MCF 10A (cell line): ENCODE data around the gene TUBGCP6. TPM values are rescaled to one million over a fixed set of nuclear protein-coding genes. Genes with fewer than 3 reads are reported as not detected.
A peak's percentile ranks its signal among the peaks of the same experiment; 100 is the strongest.

Source experiments
- BruUV-seq: library from RNA; stranded (reverse); fragments of 400-500 nt; replicated peaks from 2 replicates; lab custom pipeline; 2021; lab: Mats Ljungman, UMichigan
- CTCF ChIA-PET: fragments of 300-600 bp; sonication (Branson Sonifier 250); formaldehyde crosslinking; extraction: SDS; loops from one replicate; lab custom pipeline; 2021; ENCODE audit warnings: antibody characterized with exemption, inconsistent platforms; lab: Yijun Ruan, JAX
- POLR2A ChIA-PET: fragments of 300-600, 350-650 bp; sonication (Branson Sonifier 250); formaldehyde crosslinking; extraction: SDS; loops from one replicate; lab custom pipeline; 2020; ENCODE audit warnings: antibody characterized with exemption, inconsistent platforms; lab: Yijun Ruan, JAX
- DNase-seq: peaks from one replicate; pipeline ENCODE4 v3.0.0-alpha.2; 2018; ENCODE audit not compliant: unreplicated experiment
- H3K27ac Mint-ChIP-seq: one replicate; pipeline ENCODE4 v1.8.0; 2022; ENCODE audit warnings: mild to moderate bottlenecking, low read depth, mixed read lengths; ENCODE audit not compliant: unreplicated experiment
- H3K27me3 Mint-ChIP-seq: one replicate; pipeline ENCODE4 v1.8.0; 2022; ENCODE audit warnings: mixed read lengths; ENCODE audit not compliant: insufficient read depth, unreplicated experiment
- H3K36me3 Mint-ChIP-seq: one replicate; pipeline ENCODE4 v1.8.0; 2022; ENCODE audit warnings: mild to moderate bottlenecking, moderate library complexity, mixed read lengths; ENCODE audit not compliant: insufficient read depth, unreplicated experiment
- H3K4me1 Mint-ChIP-seq: one replicate; pipeline ENCODE4 v1.8.0; 2022; ENCODE audit warnings: mixed read lengths; ENCODE audit not compliant: insufficient read depth, unreplicated experiment
- H3K4me3 Mint-ChIP-seq: one replicate; pipeline ENCODE4 v1.8.0; 2022; ENCODE audit warnings: mild to moderate bottlenecking, moderate library complexity, mixed read lengths; ENCODE audit not compliant: unreplicated experiment
- H3K9me3 Mint-ChIP-seq: one replicate; pipeline ENCODE4 v1.8.0; 2022; ENCODE audit warnings: mixed read lengths; ENCODE audit not compliant: unreplicated experiment
- intact Hi-C: fragments of 100-400 bp; cut with micrococcal nuclease; formaldehyde crosslinking; loops from 2 replicates; pipeline ENCODE4 v1.14.1; 2022
- total RNA-seq: library from RNA; stranded (reverse); gene quantifications from 2 replicates; pipeline ENCODE4 v1.2.3, GENCODE V29; 2022
- TF ChIP-seq, protein P1 (sequence below): fragments of 200-600 bp; IDR thresholded peaks from one replicate; pipeline ENCODE4 v1.8.0; 2022; ENCODE audit warnings: antibody characterized with exemption, mild to moderate bottlenecking; ENCODE audit not compliant: unreplicated experiment

Gene TUBGCP6
- total RNA-seq, 1 experiment from 2014 or later, result 27.9 TPM

DNA sequence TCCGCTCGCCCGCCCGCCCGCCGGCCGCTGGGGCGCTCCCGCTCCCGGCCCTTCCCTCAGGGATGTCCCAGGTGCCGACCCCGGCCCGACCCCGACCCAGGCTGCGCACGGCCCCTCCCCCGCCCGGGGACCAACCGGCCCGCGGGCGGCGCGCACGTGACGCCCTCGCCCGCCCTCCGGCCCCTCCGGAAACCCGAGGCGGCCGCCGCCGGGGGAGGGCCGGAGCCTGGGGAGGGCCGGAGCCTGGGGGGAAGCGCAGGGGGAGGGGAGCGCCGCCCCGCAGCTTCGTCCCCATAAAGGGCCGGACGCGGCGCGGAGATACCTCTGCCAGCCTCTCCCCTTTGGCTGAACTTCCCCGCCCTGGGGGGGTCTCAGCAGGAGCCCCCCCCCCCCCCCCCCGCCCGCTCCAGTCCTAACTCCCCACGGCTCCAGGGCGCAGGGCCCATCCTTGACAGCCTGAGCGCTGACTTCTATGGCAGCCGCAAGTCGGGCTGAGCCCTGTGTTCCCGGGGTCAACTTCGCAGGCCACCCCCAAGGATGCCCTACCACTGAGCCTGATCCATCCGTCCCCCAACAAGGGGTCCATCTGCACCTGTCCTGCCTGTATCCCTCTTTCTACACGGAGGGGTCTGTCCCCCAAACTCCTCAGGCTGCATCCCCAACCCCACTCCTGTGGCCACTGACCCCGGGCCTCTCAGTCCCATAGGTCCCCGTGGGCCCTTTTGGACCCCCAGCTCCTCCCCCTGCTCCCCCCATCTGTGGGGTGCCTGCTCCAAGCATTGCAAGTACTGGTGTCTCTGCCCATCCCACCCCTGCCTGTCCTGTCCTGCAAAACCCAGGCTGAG, 17.0 kb upstream of the TUBGCP6 start, which contains the start of gene MAPK12:
TSS of gene MAPK12 (minus strand) at position 69 of the 845 bp plus-strand sequence. CDS start 174 bp downstream, outside the sequence.
- peak within 1 kb of the TSS; percentile 66 for H3K4me3 Mint-ChIP-seq
- H3K36me3 Mint-ChIP-seq, result no peaks in the 10 kb centered on the region
- no peak for DNase-seq
- CTCF ChIA-PET, result interaction anchor here (0.9 to 1.6 kb wide), 4 partner anchors 9 to 14 kb away, joined by 4 to 9 read pairs (median 6); no protein-coding TSS in a partner anchor
- no peaks in the 10 kb centered on the region for H3K27me3 Mint-ChIP-seq
- POLR2A ChIA-PET, result interaction anchor here (0.7 to 2.3 kb wide), 8 partner anchors 10 to 65 kb away, joined by 3 to 11 read pairs (median 5); partner anchors contain the start of genes DENND6B, HDAC10 and PLXNB2
- peaks cover 5% of the 10 kb centered on the region for H3K4me1 Mint-ChIP-seq
- no peak within 1 kb of the TSS for H3K27ac Mint-ChIP-seq
- intact Hi-C loops, result no loop called here
- H3K9me3 Mint-ChIP-seq, result no peaks in the 10 kb centered on the region
- TF ChIP-seq, protein P1, sequence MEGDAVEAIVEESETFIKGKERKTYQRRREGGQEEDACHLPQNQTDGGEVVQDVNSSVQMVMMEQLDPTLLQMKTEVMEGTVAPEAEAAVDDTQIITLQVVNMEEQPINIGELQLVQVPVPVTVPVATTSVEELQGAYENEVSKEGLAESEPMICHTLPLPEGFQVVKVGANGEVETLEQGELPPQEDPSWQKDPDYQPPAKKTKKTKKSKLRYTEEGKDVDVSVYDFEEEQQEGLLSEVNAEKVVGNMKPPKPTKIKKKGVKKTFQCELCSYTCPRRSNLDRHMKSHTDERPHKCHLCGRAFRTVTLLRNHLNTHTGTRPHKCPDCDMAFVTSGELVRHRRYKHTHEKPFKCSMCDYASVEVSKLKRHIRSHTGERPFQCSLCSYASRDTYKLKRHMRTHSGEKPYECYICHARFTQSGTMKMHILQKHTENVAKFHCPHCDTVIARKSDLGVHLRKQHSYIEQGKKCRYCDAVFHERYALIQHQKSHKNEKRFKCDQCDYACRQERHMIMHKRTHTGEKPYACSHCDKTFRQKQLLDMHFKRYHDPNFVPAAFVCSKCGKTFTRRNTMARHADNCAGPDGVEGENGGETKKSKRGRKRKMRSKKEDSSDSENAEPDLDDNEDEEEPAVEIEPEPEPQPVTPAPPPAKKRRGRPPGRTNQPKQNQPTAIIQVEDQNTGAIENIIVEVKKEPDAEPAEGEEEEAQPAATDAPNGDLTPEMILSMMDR, result no peak
- no TSS peak for BruUV-seq

DNA sequence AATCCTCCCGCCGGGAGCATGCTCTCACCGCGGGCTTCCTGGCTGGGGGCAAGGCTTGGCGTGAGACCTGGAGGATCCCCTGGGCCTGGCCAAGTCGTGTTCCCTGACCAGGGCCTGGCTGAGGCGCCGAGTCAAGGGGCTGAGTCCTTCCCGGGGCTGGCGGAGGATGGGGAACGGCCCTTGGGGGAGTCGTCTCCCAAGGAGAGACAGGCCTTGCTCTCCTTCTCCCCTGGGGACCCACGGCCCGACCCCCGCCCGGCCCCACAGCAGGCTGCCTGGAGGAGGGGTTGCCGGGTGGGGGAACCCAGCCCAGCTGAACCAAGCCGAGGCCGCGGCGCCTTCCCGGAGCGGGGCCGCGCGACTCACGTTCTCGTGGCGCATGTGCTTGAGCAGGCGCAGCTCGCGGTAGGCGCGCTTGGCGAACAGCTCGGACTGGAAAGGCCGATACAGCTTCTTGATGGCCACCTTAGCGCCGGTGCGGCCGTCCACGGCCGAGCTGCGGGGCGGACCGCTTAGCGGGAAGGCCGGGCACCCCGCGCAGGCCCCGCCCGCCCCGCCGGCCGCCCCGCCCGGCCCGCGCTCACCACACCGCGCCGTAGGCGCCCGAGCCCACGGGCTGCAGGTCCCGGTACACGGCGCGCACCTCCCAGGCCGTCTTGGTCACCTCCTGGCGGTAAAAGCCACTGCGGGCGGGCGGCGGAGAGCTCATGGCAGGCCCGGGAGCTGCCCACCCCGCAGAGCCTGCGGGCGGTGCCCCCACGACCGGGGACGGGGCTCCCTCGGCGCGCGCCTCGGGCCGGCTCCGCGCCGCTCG, 16.2 kb upstream of the TUBGCP6 start:
- BruUV-seq, result no TSS peak
- H3K27ac Mint-ChIP-seq, result no peak overlapping the region
- ChIA-PET CTCF (interaction anchor here (0.7 to 1.2 kb wide), 3 partner anchors 8 to 15 kb away, joined by 3 to 6 read pairs (median 6); no protein-coding TSS in a partner anchor), POLR2A (interaction anchor here (0.6 to 1.9 kb wide), 9 partner anchors 9 to 321 kb away, joined by 3 to 10 read pairs (median 3); partner anchors contain the start of genes CHKB, DENND6B, HDAC10 and PLXNB2)
- peak; percentile 57 for DNase-seq
- H3K4me1 Mint-ChIP-seq, result peaks cover 5% of the 10 kb centered on the region
- no peaks in the 10 kb centered on the region for H3K27me3 Mint-ChIP-seq
- TF ChIP-seq, protein P1, result no peak
- peak overlapping the region; percentile 61 for H3K4me3 Mint-ChIP-seq
- H3K9me3 Mint-ChIP-seq, result no peaks in the 10 kb centered on the region
- intact Hi-C loops, result no loop called here
- H3K36me3 Mint-ChIP-seq, result no peaks in the 10 kb centered on the region

DNA sequence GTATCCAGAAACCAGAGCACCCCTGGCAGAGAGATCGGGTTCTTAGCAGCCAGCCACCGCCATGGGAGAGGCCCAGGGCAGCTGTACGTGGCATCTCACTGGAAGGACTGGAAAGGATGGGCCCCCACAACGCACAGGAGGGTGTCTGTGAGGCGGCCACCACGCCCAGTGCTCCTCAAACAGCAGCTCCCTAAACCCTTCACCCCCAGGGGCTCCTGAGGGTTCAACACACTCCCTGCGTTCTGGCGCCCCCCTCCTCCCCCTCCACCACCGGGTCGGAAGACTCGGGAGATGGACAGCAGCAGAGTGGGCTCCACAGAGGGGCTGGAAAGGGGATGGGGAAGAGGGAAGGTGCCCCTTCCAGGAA, 15.6 kb upstream of the TUBGCP6 start:
- H3K27me3 Mint-ChIP-seq, result no peaks in the 10 kb centered on the region
- no TSS peak for BruUV-seq
- H3K36me3 Mint-ChIP-seq, result no peaks in the 10 kb centered on the region
- no peaks in the 10 kb centered on the region for H3K9me3 Mint-ChIP-seq
- intact Hi-C loops, result no loop called here
- H3K4me1 Mint-ChIP-seq, result peaks cover 5% of the 10 kb centered on the region
- CTCF ChIA-PET, result interaction anchor here (0.6 to 1.2 kb wide), 3 partner anchors 9 to 16 kb away, joined by 3 to 6 read pairs (median 3); partner anchors contain the start of gene HDAC10
- DNase-seq, result no peak
- POLR2A ChIA-PET, result interaction anchor here (0.6 to 1.9 kb wide), 7 partner anchors 8 to 322 kb away, joined by 3 to 10 read pairs (median 5); partner anchors contain the start of genes CHKB, DENND6B and PLXNB2
- H3K27ac Mint-ChIP-seq, result no peak overlapping the region
- peak overlapping the region; percentile 61 for H3K4me3 Mint-ChIP-seq
- TF ChIP-seq, protein P1, result no peak
